Gastroesophageal sphincter (tissue), 3 donors: ENCODE data around the gene CPD.

Experiments
- CTCF ChIP-seq, 4 experiments: fragments of 200-600 bp in 2 of 4; fragments of 450-650 bp in 2 of 4; sonication (generic) in 1 of 4; IDR thresholded peaks; one replicate each; pipeline ENCODE4 v1.5.1; 2017 to 2019; ENCODE audit warnings: antibody characterized with exemption in 4 of 4, mild to moderate bottlenecking in 2 of 4, moderate library complexity in 2 of 4
- EP300 ChIP-seq: sonication (generic); formaldehyde crosslinking; IDR thresholded peaks from one replicate; pipeline ENCODE4 v1.6.1; 2017; ENCODE audit warnings: antibody characterized with exemption, mild to moderate bottlenecking
- POLR2AphosphoS5 ChIP-seq: sonication (generic); formaldehyde crosslinking; IDR thresholded peaks from one replicate; pipeline ENCODE4 v1.6.1; 2017; ENCODE audit warnings: antibody characterized with exemption

GRCh38 chr17:30495586-30495985 lies 116.9 kb downstream of the CPD start:
- TF ChIP-seq CTCF (IDR thresholded peaks at IDR 0.05) (no peak), EP300 (no peak), POLR2AphosphoS5 (no peak)
